Measurements from ENCODE around the gene RNF20. TPM values are rescaled to one million over a fixed set of nuclear protein-coding genes. Genes with fewer than 3 reads are reported as not detected.

The RNF20 gene
- total and polyA plus RNA-seq, 10 of the 15 experiments (the other 5 are each of a cell fraction or from before 2014, with no cell fraction given), result 7.5 to 38.9 (median 26.7) TPM

DNA sequence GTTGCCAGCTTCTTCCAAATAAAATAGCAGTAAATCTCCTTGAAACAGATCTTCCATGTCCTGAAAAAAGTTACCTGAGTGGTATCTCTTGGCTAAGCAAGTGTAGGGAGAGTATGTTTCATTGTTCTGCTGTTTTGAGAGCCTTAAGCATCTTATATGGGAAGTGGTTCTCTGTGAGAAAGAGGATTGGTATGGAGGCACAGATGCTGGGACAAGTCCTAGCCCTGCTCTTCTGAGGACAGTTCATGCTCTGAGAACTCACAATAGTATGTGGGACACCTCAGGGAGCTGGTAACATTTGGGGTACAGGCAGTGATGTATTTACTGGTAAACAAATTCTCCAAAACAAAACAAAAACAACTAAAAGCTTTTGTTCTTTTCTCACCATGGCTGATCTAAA lies 59.1 kb downstream of the RNF20 start (continued):
- TF ChIP-seq SMAD5 (IDR thresholded peaks at IDR 0.05; ENCODE audit: low read depth) (no peak), PML (IDR thresholded peaks at IDR 0.05; ENCODE audit: low read length) (no peak), STAT1 (conservative IDR thresholded peaks at IDR 0.05) (no peak), MTA3 (IDR thresholded peaks at IDR 0.05; ENCODE audit: borderline replicate concordance, low read length) (no peak), POLR2AphosphoS5 (IDR thresholded peaks at IDR 0.05; ENCODE audit: low read length) (no peak), TBL1XR1 (IDR thresholded peaks at IDR 0.05; ENCODE audit: low read depth, low read length) (no peak), TARDBP (IDR thresholded peaks at IDR 0.05; ENCODE audit: borderline replicate concordance) (no peak)
- TF ChIP-seq, protein P1, sequence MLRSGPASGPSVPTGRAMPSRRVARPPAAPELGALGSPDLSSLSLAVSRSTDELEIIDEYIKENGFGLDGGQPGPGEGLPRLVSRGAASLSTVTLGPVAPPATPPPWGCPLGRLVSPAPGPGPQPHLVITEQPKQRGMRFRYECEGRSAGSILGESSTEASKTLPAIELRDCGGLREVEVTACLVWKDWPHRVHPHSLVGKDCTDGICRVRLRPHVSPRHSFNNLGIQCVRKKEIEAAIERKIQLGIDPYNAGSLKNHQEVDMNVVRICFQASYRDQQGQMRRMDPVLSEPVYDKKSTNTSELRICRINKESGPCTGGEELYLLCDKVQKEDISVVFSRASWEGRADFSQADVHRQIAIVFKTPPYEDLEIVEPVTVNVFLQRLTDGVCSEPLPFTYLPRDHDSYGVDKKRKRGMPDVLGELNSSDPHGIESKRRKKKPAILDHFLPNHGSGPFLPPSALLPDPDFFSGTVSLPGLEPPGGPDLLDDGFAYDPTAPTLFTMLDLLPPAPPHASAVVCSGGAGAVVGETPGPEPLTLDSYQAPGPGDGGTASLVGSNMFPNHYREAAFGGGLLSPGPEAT (IDR thresholded peaks at IDR 0.05; ENCODE audit: low read depth), result no peak
- TF ChIP-seq, protein P2, sequence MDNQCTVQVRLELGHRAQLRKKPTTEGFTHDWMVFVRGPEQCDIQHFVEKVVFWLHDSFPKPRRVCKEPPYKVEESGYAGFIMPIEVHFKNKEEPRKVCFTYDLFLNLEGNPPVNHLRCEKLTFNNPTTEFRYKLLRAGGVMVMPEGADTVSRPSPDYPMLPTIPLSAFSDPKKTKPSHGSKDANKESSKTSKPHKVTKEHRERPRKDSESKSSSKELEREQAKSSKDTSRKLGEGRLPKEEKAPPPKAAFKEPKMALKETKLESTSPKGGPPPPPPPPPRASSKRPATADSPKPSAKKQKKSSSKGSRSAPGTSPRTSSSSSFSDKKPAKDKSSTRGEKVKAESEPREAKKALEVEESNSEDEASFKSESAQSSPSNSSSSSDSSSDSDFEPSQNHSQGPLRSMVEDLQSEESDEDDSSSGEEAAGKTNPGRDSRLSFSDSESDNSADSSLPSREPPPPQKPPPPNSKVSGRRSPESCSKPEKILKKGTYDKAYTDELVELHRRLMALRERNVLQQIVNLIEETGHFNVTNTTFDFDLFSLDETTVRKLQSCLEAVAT (IDR thresholded peaks at IDR 0.05), result no peak
- TF ChIP-seq, protein P3, sequence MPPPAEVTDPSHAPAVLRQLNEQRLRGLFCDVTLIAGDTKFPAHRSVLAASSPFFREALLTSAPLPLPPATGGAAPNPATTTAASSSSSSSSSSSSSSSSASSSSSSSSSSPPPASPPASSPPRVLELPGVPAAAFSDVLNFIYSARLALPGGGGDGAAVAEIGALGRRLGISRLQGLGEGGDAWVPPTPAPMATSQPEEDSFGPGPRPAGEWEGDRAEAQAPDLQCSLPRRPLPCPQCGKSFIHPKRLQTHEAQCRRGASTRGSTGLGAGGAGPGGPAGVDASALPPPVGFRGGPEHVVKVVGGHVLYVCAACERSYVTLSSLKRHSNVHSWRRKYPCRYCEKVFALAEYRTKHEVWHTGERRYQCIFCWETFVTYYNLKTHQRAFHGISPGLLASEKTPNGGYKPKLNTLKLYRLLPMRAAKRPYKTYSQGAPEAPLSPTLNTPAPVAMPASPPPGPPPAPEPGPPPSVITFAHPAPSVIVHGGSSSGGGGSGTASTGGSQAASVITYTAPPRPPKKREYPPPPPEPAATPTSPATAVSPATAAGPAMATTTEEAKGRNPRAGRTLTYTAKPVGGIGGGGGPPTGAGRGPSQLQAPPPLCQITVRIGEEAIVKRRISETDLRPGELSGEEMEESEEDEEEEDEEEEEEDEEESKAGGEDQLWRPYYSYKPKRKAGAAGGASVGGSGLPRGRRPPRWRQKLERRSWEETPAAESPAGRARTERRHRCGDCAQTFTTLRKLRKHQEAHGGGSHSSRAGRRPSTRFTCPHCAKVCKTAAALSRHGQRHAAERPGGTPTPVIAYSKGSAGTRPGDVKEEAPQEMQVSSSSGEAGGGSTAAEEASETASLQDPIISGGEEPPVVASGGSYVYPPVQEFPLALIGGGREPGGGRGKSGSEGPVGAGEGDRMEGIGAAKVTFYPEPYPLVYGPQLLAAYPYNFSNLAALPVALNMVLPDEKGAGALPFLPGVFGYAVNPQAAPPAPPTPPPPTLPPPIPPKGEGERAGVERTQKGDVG (CRISPR knock-in tag; IDR thresholded peaks at IDR 0.05), result no peak

Measured in GM12878 (cell line).